ENCODE results near the gene CCNY.

Gene CCNY

GRCh38 chr10:35355971-35356724 lies 19.8 kb downstream of the CCNY start:
- H3K4me3 ChIP-seq (ENCODE audit: low read depth, low read length), result no peak overlapping the region
- TF ChIP-seq CTCF (conservative IDR thresholded peaks at IDR 0.05; ENCODE audit: low read depth, low read length), result no peak
- no peak for DNase-seq (ENCODE audit: low read depth)

GRCh38 chr10:35356725-35357092 lies 20.4 kb downstream of the CCNY start:
- TF ChIP-seq CTCF (conservative IDR thresholded peaks at IDR 0.05; ENCODE audit: low read depth, low read length), result no peak
- no peak overlapping the region for H3K4me3 ChIP-seq (ENCODE audit: low read depth, low read length)
- no peak for DNase-seq (ENCODE audit: low read depth)

GRCh38 chr10:35359056-35359455 lies 22.7 kb downstream of the CCNY start:
- no peak for DNase-seq (ENCODE audit: low read depth)
- no peak for TF ChIP-seq CTCF (conservative IDR thresholded peaks at IDR 0.05; ENCODE audit: low read depth, low read length)
- H3K4me3 ChIP-seq (ENCODE audit: low read depth, low read length), result no peak overlapping the region

GRCh38 chr10:35359873-35360272 lies 23.6 kb downstream of the CCNY start:
- TF ChIP-seq CTCF (conservative IDR thresholded peaks at IDR 0.05; ENCODE audit: low read depth, low read length), result no peak
- H3K4me3 ChIP-seq (ENCODE audit: low read depth, low read length), result no peak overlapping the region
- no peak for DNase-seq (ENCODE audit: low read depth)

GRCh38 chr10:35362701-35363350 lies 26.5 kb downstream of the CCNY start:
- DNase-seq (ENCODE audit: low read depth), result no peak
- TF ChIP-seq CTCF (conservative IDR thresholded peaks at IDR 0.05; ENCODE audit: low read depth, low read length), result no peak
- H3K4me3 ChIP-seq (ENCODE audit: low read depth, low read length), result no peak overlapping the region

- no peak overlapping the region for H3K4me3 ChIP-seq (ENCODE audit: low read depth, low read length)
- no peak for TF ChIP-seq CTCF (conservative IDR thresholded peaks at IDR 0.05; ENCODE audit: low read depth, low read length)
- DNase-seq (ENCODE audit: low read depth), result no peak
These were observed 27.3 kb downstream of the CCNY start for GRCh38 chr10:35363587-35363986.

- no peak for DNase-seq (ENCODE audit: low read depth)
- no peak overlapping the region for H3K4me3 ChIP-seq (ENCODE audit: low read depth, low read length)
- no peak for TF ChIP-seq CTCF (conservative IDR thresholded peaks at IDR 0.05; ENCODE audit: low read depth, low read length)
These were observed 28.5 kb downstream of the CCNY start for GRCh38 chr10:35364808-35365207.

Measured in choroid plexus epithelial cell (primary cell).